HepG2 (cell line): ENCODE measurements around the gene ANP32A. TPM values are rescaled to one million over a fixed set of nuclear protein-coding genes. Genes with fewer than 3 reads are reported as not detected.

Experiments used
- ATAC-seq: fragments of 200-7000 bp; cut with Tn5 transposase; 3 replicates; pipeline ENCODE4 v1.9.1; 2020; ENCODE audit warnings: mild to moderate bottlenecking, moderate library complexity
- BruUV-seq: library from RNA; stranded (reverse); fragments of 400-500 nt; replicated peaks from 2 replicates; lab custom pipeline; 2021; lab: Mats Ljungman, UMichigan
- CTCF ChIA-PET: fragments of 300-600 bp; formaldehyde crosslinking; extraction: SDS; loops from one replicate; lab custom pipeline; 2021; ENCODE audit warnings: low total read pairs, inconsistent platforms, low intra/inter-chr PET ratio; lab: Yijun Ruan, JAX
- POLR2A ChIA-PET: fragments of 350-600 bp; sonication (Branson Sonifier 250); formaldehyde crosslinking; loops from one replicate; lab custom pipeline; 2020; ENCODE audit warnings: antibody characterized with exemption, inconsistent platforms; lab: Yijun Ruan, JAX
- DNase-seq: peaks from one replicate; pipeline ENCODE4 v3.0.0-alpha.2; 2015; ENCODE audit warnings: low spot score
- FAIRE-seq: peaks from 3 replicates; lab custom pipeline; 2011; peaks lifted over from hg19 to GRCh38; lab: Jason Lieb, UNC
- H2AFZ ChIP-seq: one replicate; pipeline ENCODE4 v1.6.1; 2011; ENCODE audit warnings: low read length, inconsistent platforms
- H3K27ac ChIP-seq: fragments of 300-600 bp; 3 replicates; pipeline ENCODE4 v1.8.0; 2011; ENCODE audit warnings: mixed run types, mild to moderate bottlenecking, mixed read lengths, low read length, inconsistent platforms; ENCODE audit not compliant: insufficient read depth; ENCODE audit errors: extremely low read length
- H3K27me3 ChIP-seq, 2 experiments: fragments of 200-600 bp in 1 of 2; 2 replicates in 1 of 2; 3 replicates in 1 of 2; pipeline versions ENCODE4 v1.6.0 to v1.8.0; 2011; ENCODE audit warnings: low read length in 2 of 2, mild to moderate bottlenecking in 2 of 2, moderate library complexity in 2 of 2, inconsistent platforms in 1 of 2; ENCODE audit not compliant: insufficient read depth in 2 of 2, control insufficient read depth in 1 of 2
- H3K36me3 ChIP-seq, 2 experiments: fragments of 200-600 bp in 1 of 2; replicated peaks in 1 of 2; 2 replicates in 1 of 2; 3 replicates in 1 of 2; pipeline versions ENCODE4 v1.5.1 to v1.8.0; 2011; ENCODE audit warnings: low read length in 2 of 2, inconsistent platforms in 1 of 2; ENCODE audit not compliant: insufficient read depth in 2 of 2, control insufficient read depth in 1 of 2
- H3K4me1 ChIP-seq: 2 replicates; pipeline ENCODE4 v1.5.1; 2012; ENCODE audit warnings: low read length, inconsistent platforms; ENCODE audit not compliant: insufficient read depth
- H3K4me2 ChIP-seq: 2 replicates; pipeline ENCODE4 v1.6.0; 2011; ENCODE audit warnings: low read depth, low read length, inconsistent platforms
- H3K4me3 ChIP-seq, 3 experiments: fragments of 200-600 bp in 1 of 3; sonication (generic), shearing (Covaris generic) in 1 of 3; replicated peaks in 1 of 3; 2 replicates each; pipeline ENCODE4 v1.5.1; 2011 to 2016; ENCODE audit warnings: low read length in 3 of 3, inconsistent platforms in 2 of 3, low read depth in 2 of 3, mild to moderate bottlenecking in 2 of 3, control low read depth in 1 of 3, mixed read lengths in 1 of 3; ENCODE audit not compliant: insufficient read depth in 1 of 3
- H3K79me2 ChIP-seq: one replicate; pipeline ENCODE4 v1.6.1; 2011; ENCODE audit warnings: low read length, inconsistent platforms; ENCODE audit not compliant: insufficient read depth
- H3K9ac ChIP-seq: 2 replicates; pipeline ENCODE4 v1.6.0; 2011; ENCODE audit warnings: mild to moderate bottlenecking, low read depth, low read length, inconsistent platforms; ENCODE audit not compliant: insufficient read depth
- H3K9me3 ChIP-seq: 2 replicates; pipeline ENCODE4 v1.5.1; 2012; ENCODE audit warnings: mild to moderate bottlenecking, low read length
- H4K20me1 ChIP-seq: 2 replicates; pipeline ENCODE4 v1.6.0; 2011; ENCODE audit warnings: inconsistent platforms, mild to moderate bottlenecking, low read length, moderate library complexity; ENCODE audit not compliant: insufficient read depth
- BCLAF1 ChIP-seq: fragments of 450-650 bp; IDR thresholded peaks from 2 replicates; pipeline ENCODE4 v1.6.1; 2017; ENCODE audit warnings: mild to moderate bottlenecking
- SIN3B ChIP-seq: fragments of 150-350 bp; IDR thresholded peaks from 2 replicates; pipeline ENCODE4 v1.6.1; 2014; ENCODE audit warnings: low read length
- ZNF326 ChIP-seq: sonication (generic); formaldehyde crosslinking; IDR thresholded peaks from 2 replicates; pipeline ENCODE4 v1.4.0; 2020; ENCODE audit warnings: missing genetic modification reagents, borderline replicate concordance
- ZNF609 ChIP-seq: sonication (generic); formaldehyde crosslinking; IDR thresholded peaks from 2 replicates; pipeline ENCODE4 v1.4.0; 2020; ENCODE audit warnings: mild to moderate bottlenecking, missing genetic modification reagents, borderline replicate concordance
- WGBS: methylation state at CpG from one replicate; pipeline ENCODE4 v1.1.6; 2017; ENCODE audit warnings: low lambda C conversion rate; 5-methylcytosine and 5-hydroxymethylcytosine counted together
- in situ Hi-C: cut with HindIII; loops from 2 replicates; pipeline ENCODE4 v1.10.0; 2017; ENCODE audit warnings: low pct_unique_long_range_greater_than_20kb; ENCODE audit not compliant: extremely low pct_ligation_motif_present
- intact Hi-C: fragments of 100-400 bp; cut with micrococcal nuclease; formaldehyde crosslinking; loops from one replicate; pipeline ENCODE4 v1.10.0; 2022; ENCODE audit not compliant: unreplicated experiment
- polyA plus RNA-seq, 8 experiments: library from polyadenylated mRNA; depleted of rRNA in 3 of 8; stranded (reverse) in 7 of 8; unstranded in 1 of 8; fragments of >200 nt; fragmentation: Illumina TruSeq in 4 of 8; extraction: Trizol in 4 of 8; gene quantifications; 2 replicates each; pipeline versions ENCODE4 v1.2.1 to v1.2.3, GENCODE V29; 2011 to 2016; ENCODE audit warnings: low read depth in 4 of 8, missing spikeins in 1 of 8, mixed read lengths in 1 of 8; ENCODE audit not compliant: insufficient read depth in 1 of 8
- total RNA-seq, 5 experiments: library from RNA; depleted of rRNA; stranded (reverse); fragments of >200 nt; fragmentation: Illumina TruSeq; extraction: Trizol; gene quantifications; 2 replicates each; pipeline ENCODE4 v1.2.3, GENCODE V29; 2016; ENCODE audit warnings: low read depth in 1 of 5

ANP32A gene
- total and polyA plus RNA-seq, 2 of the 13 experiments (the other 11 are each of a cell fraction or from before 2014, with no cell fraction given) = 60.6 to 206 TPM

GRCh38 chr15:68743256-68743655 lies 77.4 kb downstream of the ANP32A start:
- no TSS peak for BruUV-seq

More at GRCh38 chr15:68743256-68743655, 77.4 kb downstream of the ANP32A start:
- 1% methylated on average over 3 of the region's 3 CpGs for WGBS
- ChIA-PET POLR2A (no interaction called here), CTCF (no interaction called here)
- no peak overlapping the region for H3K27ac ChIP-seq
- H2AFZ ChIP-seq = no peak overlapping the region
- FAIRE-seq = no peak
- H3K27me3 ChIP-seq = no peaks in the 10 kb centered on the region
- H3K36me3 ChIP-seq = no peaks in the 10 kb centered on the region
- in situ Hi-C loops (no loop called here), intact Hi-C loops (no loop called here)
- H4K20me1 ChIP-seq = no peaks in the 10 kb centered on the region
- TF ChIP-seq BCLAF1 (no peak), SIN3B (no peak), ZNF326 (CRISPR knock-in tag) (no peak), ZNF609 (CRISPR knock-in tag) (no peak)
- ATAC-seq = no peak
- H3K4me3 ChIP-seq = no peak overlapping the region
- no peaks in the 10 kb centered on the region for H3K9me3 ChIP-seq
- no peaks in the 10 kb centered on the region for H3K79me2 ChIP-seq
- H3K4me1 ChIP-seq = peaks cover 14% of the 10 kb centered on the region
- H3K9ac ChIP-seq = no peak overlapping the region
- no peak for DNase-seq
- H3K4me2 ChIP-seq = no peak overlapping the region
